NCI-H187 (cell line): ENCODE results near the gene SIRT3.
A peak's percentile ranks its signal among the peaks of the same experiment; 100 is the strongest.
"Not testable (repeated sequence)": the region's sequence is repeated elsewhere in the genome, so short reads cannot be mapped to it uniquely, and the experiment has no call there.

Source experiments
- DNase-seq, 2 experiments: peaks; one replicate each; lab custom pipeline; 2025; lab: John Stamatoyannopoulos, UW

The SIRT3 gene

GRCh38 chr11:240315-240714 is 4.2 kb upstream of the SIRT3 start:
- DNase-seq = no peak

GRCh38 chr11:238346-238745 is 2.2 kb upstream of the SIRT3 start:
- DNase-seq = not testable (repeated sequence)

- peak; percentile 70 to 83 for DNase-seq
Measured at GRCh38 chr11:236774-237767, 929 bp upstream of the SIRT3 start, which contains the start of gene PSMD13. Gene PSMD13, plus strand, starts transcription at chr11:236976. Its CDS starts 74 bp downstream, at chr11:237050.

GRCh38 chr11:235609-235996 is 539 bp downstream of the SIRT3 start:
- DNase-seq = no peak

- no peak for DNase-seq
Measured at GRCh38 chr11:235180-235579, 962 bp downstream of the SIRT3 start.

GRCh38 chr11:232783-233565 is 3.2 kb downstream of the SIRT3 start:
- DNase-seq = no peak

GRCh38 chr11:230431-230830 is 5.7 kb downstream of the SIRT3 start:
- DNase-seq = no peak

- DNase-seq = no peak
Measured at GRCh38 chr11:227824-228379, 8.2 kb downstream of the SIRT3 start.

GRCh38 chr11:225734-226453 is 10.2 kb downstream of the SIRT3 start:
- DNase-seq = peak; percentile 10 to 34

GRCh38 chr11:224424-224823 is 11.7 kb downstream of the SIRT3 start:
- DNase-seq = no peak

- DNase-seq = no peak
Measured at GRCh38 chr11:223884-224283, 12.3 kb downstream of the SIRT3 start.

- no peak for DNase-seq
Measured at GRCh38 chr11:223026-223789, 12.9 kb downstream of the SIRT3 start.

GRCh38 chr11:221998-222789 is 13.9 kb downstream of the SIRT3 start:
- no peak for DNase-seq

GRCh38 chr11:221539-221938 is 14.6 kb downstream of the SIRT3 start:
- DNase-seq = no peak

- DNase-seq = not testable (repeated sequence)
Measured at GRCh38 chr11:220641-221215, 15.4 kb downstream of the SIRT3 start.

GRCh38 chr11:218815-219593 is 17.1 kb downstream of the SIRT3 start:
- DNase-seq = no peak

- DNase-seq = no peak
Measured at GRCh38 chr11:217704-218103, 18.4 kb downstream of the SIRT3 start.

- no peak for DNase-seq
Measured at GRCh38 chr11:216081-216974, 19.8 kb downstream of the SIRT3 start.
